ENCODE results near the gene SLIT3.

- no peak for TF ChIP-seq ARNTL (CRISPR knock-in tag; IDR thresholded peaks at IDR 0.05; ENCODE audit: borderline replicate concordance, low read depth)
- no peak for TF ChIP-seq PATZ1 (CRISPR knock-in tag; IDR thresholded peaks at IDR 0.05; ENCODE audit: borderline replicate concordance)
- no peak for TF ChIP-seq CSRNP3 (CRISPR knock-in tag; IDR thresholded peaks at IDR 0.05)
- no peak for TF ChIP-seq ZFP30 (CRISPR knock-in tag; IDR thresholded peaks at IDR 0.05)
- TF ChIP-seq ZNF565 (CRISPR knock-in tag; conservative IDR thresholded peaks at IDR 0.05; ENCODE audit: low read depth) = no peak
- TF ChIP-seq ISL1 (CRISPR knock-in tag; IDR thresholded peaks at IDR 0.05) = no peak
- no peak for TF ChIP-seq ZNF70 (CRISPR knock-in tag; IDR thresholded peaks at IDR 0.05)
- no peak for TF ChIP-seq RARB (CRISPR knock-in tag; IDR thresholded peaks at IDR 0.05)
Measured at GRCh38 chr5:168960497-168960896, 340.4 kb downstream of the SLIT3 start.

Data from SK-N-SH treated with all-trans-retinoic acid at 6 μM for 48 hours (cell line).